Adipocyte (in vitro differentiated cells): ENCODE data around the gene DOHH.
"Not testable (repeated sequence)": the region's sequence is repeated elsewhere in the genome, so short reads cannot be mapped to it uniquely, and the experiment has no call there.

Experiments
- DNase-seq: peaks from one replicate; pipeline ENCODE4 v3.0.0-alpha.2; 2015; ENCODE audit warnings: low read depth
- H3K27me3 ChIP-seq: replicated peaks from 2 replicates; pipeline ENCODE4 v1.7.0; 2013; ENCODE audit warnings: mild to moderate bottlenecking, low read length, moderate library complexity; ENCODE audit not compliant: control insufficient read depth, insufficient read depth
- H3K36me3 ChIP-seq: 2 replicates; pipeline ENCODE4 v1.7.0; 2013; ENCODE audit warnings: low read length, mild to moderate bottlenecking, moderate library complexity; ENCODE audit not compliant: control insufficient read depth, insufficient read depth, severe bottlenecking
- H3K4me1 ChIP-seq: 2 replicates; pipeline ENCODE4 v1.7.0; 2013; ENCODE audit warnings: mild to moderate bottlenecking, low read length, moderate library complexity; ENCODE audit not compliant: control insufficient read depth, insufficient read depth
- H3K4me3 ChIP-seq: 2 replicates; pipeline ENCODE4 v1.7.0; 2013; ENCODE audit warnings: mild to moderate bottlenecking, low read length, moderate library complexity
- H3K9ac ChIP-seq: 2 replicates; pipeline ENCODE4 v1.7.0; 2013; ENCODE audit warnings: mild to moderate bottlenecking, low read length, moderate library complexity
- H3K9me3 ChIP-seq: 2 replicates; pipeline ENCODE4 v1.7.0; 2013; ENCODE audit warnings: mild to moderate bottlenecking, low read length, moderate library complexity; ENCODE audit not compliant: control insufficient read depth

Gene DOHH

GRCh38 chr19:3452171-3452941, 48.1 kb downstream of the DOHH start:
- Histone ChIP-seq H3K9ac (no peak overlapping the region), H3K4me3 (no peak overlapping the region), H3K4me1 (peaks cover 19% of the 10 kb centered on the region), H3K36me3 (peaks cover 70% of the 10 kb centered on the region), H3K9me3 (no peaks in the 10 kb centered on the region), H3K27me3 (no peaks in the 10 kb centered on the region)
- no peak for DNase-seq

DNA sequence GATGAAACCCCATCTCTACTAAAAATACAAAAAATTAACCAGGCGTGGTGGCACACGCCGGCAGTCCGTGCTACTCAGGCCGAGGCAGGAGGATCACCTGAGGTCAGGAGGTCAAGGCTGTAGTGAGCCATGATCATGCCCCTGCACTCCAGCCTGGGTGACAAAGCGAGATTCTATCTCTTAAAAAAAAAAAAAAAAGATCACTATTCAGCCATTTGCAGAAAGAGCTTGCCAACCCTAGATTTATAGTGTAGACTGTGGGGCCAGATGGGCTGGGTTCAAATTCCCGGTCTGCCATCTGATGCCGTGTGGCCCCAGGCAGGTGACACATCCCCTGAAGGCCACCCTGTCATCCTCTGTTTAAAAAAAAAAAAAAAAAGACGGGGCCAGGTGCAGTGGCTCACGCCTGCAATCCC, 49.0 kb downstream of the DOHH start:
- Histone ChIP-seq H3K4me1 (peaks cover 13% of the 10 kb centered on the region), H3K4me3 (no peak overlapping the region), H3K36me3 (peaks cover 73% of the 10 kb centered on the region), H3K9ac (peak overlapping the region; percentile 39), H3K9me3 (no peaks in the 10 kb centered on the region), H3K27me3 (no peaks in the 10 kb centered on the region)
- DNase-seq, result no peak

- Histone ChIP-seq H3K36me3 (peaks cover 76% of the 10 kb centered on the region), H3K9me3 (no peaks in the 10 kb centered on the region), H3K27me3 (no peaks in the 10 kb centered on the region), H3K4me3 (no peak overlapping the region), H3K4me1 (peaks cover 13% of the 10 kb centered on the region), H3K9ac (peak overlapping the region; percentile 39)
- DNase-seq, result peak; percentile 94
Measured at GRCh38 chr19:3450796-3451411, 49.6 kb downstream of the DOHH start.

- Histone ChIP-seq H3K36me3 (peaks cover 74% of the 10 kb centered on the region), H3K4me1 (peaks cover 13% of the 10 kb centered on the region), H3K4me3 (no peak overlapping the region), H3K27me3 (no peaks in the 10 kb centered on the region), H3K9ac (no peak overlapping the region), H3K9me3 (no peaks in the 10 kb centered on the region)
- DNase-seq, result no peak
Measured at GRCh38 chr19:3448616-3449334, 51.7 kb downstream of the DOHH start.

GRCh38 chr19:3446657-3447056, 53.8 kb downstream of the DOHH start:
- H3K4me3 ChIP-seq, DNase-seq, H3K27me3 ChIP-seq, H3K9ac ChIP-seq, H3K9me3 ChIP-seq: not testable (repeated sequence)
- Histone ChIP-seq H3K4me1 (peaks cover 13% of the 10 kb centered on the region), H3K36me3 (peaks cover 66% of the 10 kb centered on the region)

DNA sequence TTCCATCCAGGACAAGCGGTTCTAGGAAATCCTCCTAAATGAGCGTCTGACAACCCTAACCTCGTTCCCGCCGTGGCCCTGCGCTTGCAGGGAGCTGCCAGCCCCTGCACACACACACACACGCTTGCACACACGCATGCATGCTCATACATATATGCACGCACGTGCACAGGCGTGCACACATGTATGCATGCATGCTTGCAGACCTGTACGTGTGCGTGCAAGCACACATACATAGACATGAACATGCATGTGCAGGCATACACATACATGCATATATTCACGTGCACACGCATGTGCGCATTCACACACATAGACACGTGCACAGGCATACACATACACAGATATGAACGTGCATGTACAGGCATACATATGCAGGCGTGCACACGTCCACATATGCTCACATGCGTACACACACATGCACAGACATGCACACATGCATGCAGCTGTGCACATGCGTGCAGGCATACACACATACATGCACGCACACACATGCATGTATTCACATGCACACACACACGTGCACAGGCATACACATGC, 55.7 kb downstream of the DOHH start:
- Histone ChIP-seq H3K4me3 (no peak overlapping the region), H3K36me3 (peaks cover 74% of the 10 kb centered on the region), H3K9me3 (no peaks in the 10 kb centered on the region), H3K27me3 (no peaks in the 10 kb centered on the region), H3K4me1 (no peaks in the 10 kb centered on the region), H3K9ac (no peak overlapping the region)
- DNase-seq, result no peak

DNA sequence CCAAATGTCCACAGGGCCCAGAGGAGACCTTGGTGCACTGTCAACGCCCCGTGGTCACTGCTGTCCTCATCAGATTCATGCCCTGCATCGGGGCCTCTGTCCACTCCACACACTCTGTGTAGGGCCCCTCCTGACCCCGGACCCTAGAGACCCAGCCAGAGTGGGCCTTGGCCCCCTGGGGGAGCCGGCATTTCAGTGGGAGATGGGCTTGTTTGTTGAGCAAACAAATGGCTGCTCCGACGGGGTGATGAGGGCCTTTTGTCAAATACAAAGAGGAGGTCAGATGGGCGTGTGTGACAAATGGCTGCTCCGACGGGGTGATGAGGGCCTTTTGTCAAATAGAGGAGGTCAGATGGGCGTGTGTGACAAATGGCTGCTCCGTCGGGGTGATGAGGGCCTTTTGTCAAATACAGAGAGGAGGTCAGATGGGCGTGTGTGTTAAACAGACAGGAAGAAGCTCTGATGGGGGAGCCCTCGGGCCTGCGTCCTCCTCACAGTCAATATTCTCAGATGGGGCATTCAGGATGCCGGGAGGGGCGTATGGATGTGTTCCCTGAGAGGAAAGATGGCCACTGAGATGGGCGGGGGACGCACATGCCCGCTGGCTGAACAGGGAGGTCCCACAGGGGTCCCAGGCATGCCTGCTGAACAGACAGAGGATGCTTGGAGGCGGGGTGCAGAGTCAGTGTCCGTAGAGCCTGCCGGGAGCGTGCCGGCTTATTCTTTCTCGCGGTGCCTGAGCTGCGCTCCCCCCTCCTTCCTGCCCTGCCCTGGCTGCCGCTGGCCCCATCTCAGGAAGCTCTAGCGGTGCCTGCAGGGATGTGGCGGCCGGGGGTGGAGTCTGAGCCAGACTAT, 56.4 kb downstream of the DOHH start:
- H3K4me1 ChIP-seq, result no peaks in the 10 kb centered on the region
- H3K4me3 ChIP-seq, result no peak overlapping the region
- no peaks in the 10 kb centered on the region for H3K9me3 ChIP-seq
- no peak overlapping the region for H3K9ac ChIP-seq
- peaks cover 72% of the 10 kb centered on the region for H3K36me3 ChIP-seq
- H3K27me3 ChIP-seq, result no peaks in the 10 kb centered on the region
- DNase-seq, result no peak

- Histone ChIP-seq H3K9ac (no peak overlapping the region), H3K27me3 (no peaks in the 10 kb centered on the region)
- DNase-seq, result no peak
Measured at GRCh38 chr19:3442487-3443071, 57.9 kb downstream of the DOHH start.

DNA sequence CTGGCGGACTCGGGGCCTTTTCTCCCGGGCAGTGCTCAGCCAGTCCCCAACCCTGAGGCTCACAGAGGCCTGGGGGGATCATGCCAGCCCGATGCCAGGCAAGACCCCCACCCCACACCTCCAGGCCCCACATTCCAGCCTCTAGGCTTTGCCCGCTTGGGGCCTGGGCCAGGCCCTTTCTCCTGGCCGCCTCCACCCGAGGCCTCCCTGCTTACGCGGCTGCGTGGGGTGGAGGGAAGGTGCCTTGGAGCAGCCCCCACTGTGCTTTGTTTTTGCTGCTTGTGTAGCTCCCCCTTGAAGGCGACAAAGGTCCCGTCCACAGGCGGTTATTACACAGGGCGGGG, 58.5 kb downstream of the DOHH start:
- no peak overlapping the region for H3K9ac ChIP-seq
- no peaks in the 10 kb centered on the region for H3K4me1 ChIP-seq
- H3K4me3 ChIP-seq, result no peak overlapping the region
- H3K36me3 ChIP-seq, result peaks cover 73% of the 10 kb centered on the region
- DNase-seq, result no peak
- H3K9me3 ChIP-seq, result no peaks in the 10 kb centered on the region
- no peaks in the 10 kb centered on the region for H3K27me3 ChIP-seq

More at GRCh38 chr19:3442487-3443071, 57.9 kb downstream of the DOHH start:
- H3K4me1 ChIP-seq, result no peaks in the 10 kb centered on the region
- H3K9me3 ChIP-seq, result no peaks in the 10 kb centered on the region
- no peak overlapping the region for H3K4me3 ChIP-seq
- peaks cover 73% of the 10 kb centered on the region for H3K36me3 ChIP-seq

- H3K27me3 ChIP-seq, result no peaks in the 10 kb centered on the region
- H3K9ac ChIP-seq, result no peak overlapping the region
- peaks cover 74% of the 10 kb centered on the region for H3K36me3 ChIP-seq
- no peaks in the 10 kb centered on the region for H3K9me3 ChIP-seq
- no peaks in the 10 kb centered on the region for H3K4me1 ChIP-seq
- no peak for DNase-seq
- no peak overlapping the region for H3K4me3 ChIP-seq
Measured at GRCh38 chr19:3441089-3441985, 59.1 kb downstream of the DOHH start.
